ENCODE data around the gene RALB.

GRCh38 chr2:120278901-120279300 lies 26.2 kb downstream of the RALB start:
- TF ChIP-seq CTCF (IDR thresholded peaks at IDR 0.05) (no peak), POLR2A (IDR thresholded peaks at IDR 0.05) (no peak), POLR2AphosphoS5 (IDR thresholded peaks at IDR 0.05) (no peak), EP300 (IDR thresholded peaks at IDR 0.05) (no peak)
